Kidney (tissue), 14 donors: ENCODE data around the gene NAA25. TPM values are rescaled to one million over a fixed set of nuclear protein-coding genes. Genes with fewer than 3 reads are reported as not detected.

Experiments
- DNase-seq, 5 donors: peaks; one replicate each; pipeline ENCODE4 v3.0.0-alpha.2; 2013 to 2020
- FAIRE-seq: peaks from 2 replicates; lab custom pipeline; 2012; peaks lifted over from hg19 to GRCh38; lab: Jason Lieb, UNC
- H3K27ac ChIP-seq, 2 donors: one replicate each; pipeline ENCODE4 v1.7.0; 2013; ENCODE audit warnings: low read depth in 2 of 2, low read length in 2 of 2, inconsistent platforms in 1 of 2
- H3K27me3 ChIP-seq: one replicate; pipeline ENCODE4 v1.7.1; 2013; ENCODE audit warnings: low read length, inconsistent platforms; ENCODE audit not compliant: control insufficient read depth, insufficient read depth
- H3K36me3 ChIP-seq, 3 donors: one replicate each; pipeline versions ENCODE4 v1.7.0 to v1.7.1; 2013; ENCODE audit warnings: low read length in 3 of 3, control low read depth in 1 of 3, inconsistent platforms in 1 of 3; ENCODE audit not compliant: insufficient read depth in 3 of 3, control insufficient read depth in 2 of 3
- H3K4me1 ChIP-seq, 3 donors: one replicate each; pipeline versions ENCODE4 v1.7.0 to v1.7.1; 2013; ENCODE audit warnings: low read length in 3 of 3, inconsistent platforms in 1 of 3, low read depth in 1 of 3; ENCODE audit not compliant: control insufficient read depth in 2 of 3, insufficient read depth in 2 of 3
- H3K4me3 ChIP-seq, 3 donors: one replicate each; pipeline versions ENCODE4 v1.7.0 to v1.8.1; 2013; ENCODE audit warnings: low read length in 3 of 3, control low read depth in 1 of 3, inconsistent platforms in 1 of 3
- H3K9ac ChIP-seq, 3 donors: one replicate each; pipeline versions ENCODE4 v1.7.0 to v1.7.1; 2013; ENCODE audit warnings: low read length in 3 of 3, control low read depth in 1 of 3, inconsistent platforms in 1 of 3
- H3K9me3 ChIP-seq, 3 donors: one replicate each; pipeline versions ENCODE4 v1.7.0 to v1.7.1; 2013; ENCODE audit warnings: low read length in 3 of 3, control low read depth in 1 of 3, inconsistent platforms in 1 of 3; ENCODE audit not compliant: control insufficient read depth in 2 of 3, insufficient read depth in 1 of 3
- CTCF ChIP-seq: IDR thresholded peaks from 3 replicates; pipeline ENCODE4 v1.5.1; 2012; ENCODE audit warnings: mild to moderate bottlenecking, moderate library complexity, borderline replicate concordance; ENCODE audit not compliant: insufficient read depth; ENCODE audit errors: extremely low read depth
- intact Hi-C: fragments of 100-400 bp; cut with DNase I; formaldehyde crosslinking; loops from one replicate; pipeline ENCODE4 v1.11.1; 2022
- polyA plus RNA-seq: library from polyadenylated mRNA; stranded (reverse); fragments of 350-450 nt; fragmentation: Illumina TruSeq; extraction: RNeasy Lipid Tissue Mini Kit (QIAGEN cat#74804); gene quantifications from one replicate; pipeline ENCODE4 v1.2.3, GENCODE V29; 2014; ENCODE audit warnings: low read depth, low replicate concordance; ENCODE audit not compliant: insufficient read depth
- total RNA-seq: library from RNA; stranded (reverse); fragmentation: NEBNext Ultra II Directional; extraction: Animal tissue kit (Norgen Biotek cat#: 25700); gene quantifications from one replicate; pipeline ENCODE4 v1.2.1, GENCODE V29; 2021
- donor health status: control.
- donor health status: control.
- donor health status: control.
- donor health status: control.
- donor health status: control.
- donor health status: DM: yes; HTN: yes; CAD: no.
- donor health status: Normal renal cell carcinoma (clear cell type).

Gene NAA25
- total and polyA plus RNA-seq, 2 donors from 2014 or later, result 3.2 to 22.8 TPM

- Histone ChIP-seq H3K9me3 (no peaks in the 10 kb centered on the region), H3K9ac (no peak overlapping the region), H3K4me3 (no peak overlapping the region), H3K36me3 (no peaks in the 10 kb centered on the region), H3K4me1 (peaks cover 0 to 14% (median 5%) of the 10 kb centered on the region in 3 donors), H3K27me3 (no peaks in the 10 kb centered on the region), H3K27ac (no peak overlapping the region)
- DNase-seq, result no peak
- intact Hi-C loops, result no loop called here
- no peak for TF ChIP-seq CTCF
- FAIRE-seq, result no peak
Measured at GRCh38 chr12:112008918-112009317, 99.7 kb downstream of the NAA25 start.

- Histone ChIP-seq H3K9me3 (no peaks in the 10 kb centered on the region), H3K4me3 (no peak overlapping the region), H3K27me3 (no peaks in the 10 kb centered on the region), H3K9ac (no peak overlapping the region), H3K36me3 (no peaks in the 10 kb centered on the region), H3K27ac (no peak overlapping the region), H3K4me1 (peaks cover 0 to 14% (median 5%) of the 10 kb centered on the region in 3 donors)
- no peak for FAIRE-seq
- intact Hi-C loops, result no loop called here
- no peak for TF ChIP-seq CTCF
- peak in 3 of 5 donors; percentile 47 to 73 (median 48) for DNase-seq
Measured at GRCh38 chr12:112007945-112008344, 100.6 kb downstream of the NAA25 start.

- TF ChIP-seq CTCF, result no peak
- FAIRE-seq (no peak), DNase-seq (peak in 3 of 5 donors; percentile 35 to 64 (median 57))
- no peaks in the 10 kb centered on the region for H3K9me3 ChIP-seq
- H3K27ac ChIP-seq, result peak overlapping the region; percentile 2 to 74
- H3K9ac ChIP-seq, result peak overlapping the region; percentile 5 to 34 (median 12)
- H3K4me3 ChIP-seq, result peak overlapping the region; percentile 13 to 78 (median 29)
- intact Hi-C loops, result no loop called here
- H3K4me1 ChIP-seq, result peaks cover 0 to 3% (median 0%) of the 10 kb centered on the region in 3 donors
- no peaks in the 10 kb centered on the region for H3K27me3 ChIP-seq
- no peaks in the 10 kb centered on the region for H3K36me3 ChIP-seq
Measured at GRCh38 chr12:112005419-112006395, 102.9 kb downstream of the NAA25 start.
